ENCODE measurements around the gene TMEM60. TPM values are rescaled to one million over a fixed set of nuclear protein-coding genes. Genes with fewer than 3 reads are reported as not detected.

The TMEM60 gene
- total RNA-seq, 4 donors from 2014 or later, result 16.5 to 24.1 (median 17.2) TPM

DNA sequence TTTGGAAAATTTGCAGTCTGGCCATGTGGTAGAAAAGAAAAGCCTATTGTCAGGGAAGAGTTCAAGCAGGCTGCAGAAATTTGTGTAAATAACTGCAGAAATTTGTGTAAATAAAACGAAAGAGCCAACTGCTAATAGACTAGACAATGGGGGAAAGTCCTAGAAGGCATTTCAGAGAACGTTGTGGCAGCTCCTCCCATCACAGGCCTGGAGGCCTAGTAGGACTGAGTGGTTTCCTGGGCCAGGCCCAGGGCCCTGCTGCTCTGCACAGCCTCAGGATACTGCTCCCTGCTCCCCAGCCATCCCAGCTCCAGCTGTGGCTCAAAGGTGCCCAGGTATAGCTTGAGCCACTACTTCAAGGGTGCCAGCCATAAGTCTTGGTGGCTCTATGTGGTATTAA, 51.1 kb downstream of the TMEM60 start:
- Histone ChIP-seq H3K36me3 (peaks cover 0 to 3% of the 10 kb centered on the region in 2 donors), H3K27ac (no peak overlapping the region), H3K9me3 (no peaks in the 10 kb centered on the region), H3K4me3 (replicated peaks in 1 of 3) (no peak overlapping the region), H3K4me1 (peaks cover 7 to 10% of the 10 kb centered on the region in 2 donors), H3K27me3 (no peaks in the 10 kb centered on the region)
- intact Hi-C loops (cut with DNase I), result no loop called here
- no peak for TF ChIP-seq POLR2A (IDR thresholded peaks at IDR 0.05)
- TF ChIP-seq, protein P1, sequence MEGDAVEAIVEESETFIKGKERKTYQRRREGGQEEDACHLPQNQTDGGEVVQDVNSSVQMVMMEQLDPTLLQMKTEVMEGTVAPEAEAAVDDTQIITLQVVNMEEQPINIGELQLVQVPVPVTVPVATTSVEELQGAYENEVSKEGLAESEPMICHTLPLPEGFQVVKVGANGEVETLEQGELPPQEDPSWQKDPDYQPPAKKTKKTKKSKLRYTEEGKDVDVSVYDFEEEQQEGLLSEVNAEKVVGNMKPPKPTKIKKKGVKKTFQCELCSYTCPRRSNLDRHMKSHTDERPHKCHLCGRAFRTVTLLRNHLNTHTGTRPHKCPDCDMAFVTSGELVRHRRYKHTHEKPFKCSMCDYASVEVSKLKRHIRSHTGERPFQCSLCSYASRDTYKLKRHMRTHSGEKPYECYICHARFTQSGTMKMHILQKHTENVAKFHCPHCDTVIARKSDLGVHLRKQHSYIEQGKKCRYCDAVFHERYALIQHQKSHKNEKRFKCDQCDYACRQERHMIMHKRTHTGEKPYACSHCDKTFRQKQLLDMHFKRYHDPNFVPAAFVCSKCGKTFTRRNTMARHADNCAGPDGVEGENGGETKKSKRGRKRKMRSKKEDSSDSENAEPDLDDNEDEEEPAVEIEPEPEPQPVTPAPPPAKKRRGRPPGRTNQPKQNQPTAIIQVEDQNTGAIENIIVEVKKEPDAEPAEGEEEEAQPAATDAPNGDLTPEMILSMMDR (IDR thresholded peaks at IDR 0.05), result no peak
- no peak for DNase-seq
- 83 to 86% methylated on average over 2 of the region's 2 CpGs for WGBS, 2 donors

DNA sequence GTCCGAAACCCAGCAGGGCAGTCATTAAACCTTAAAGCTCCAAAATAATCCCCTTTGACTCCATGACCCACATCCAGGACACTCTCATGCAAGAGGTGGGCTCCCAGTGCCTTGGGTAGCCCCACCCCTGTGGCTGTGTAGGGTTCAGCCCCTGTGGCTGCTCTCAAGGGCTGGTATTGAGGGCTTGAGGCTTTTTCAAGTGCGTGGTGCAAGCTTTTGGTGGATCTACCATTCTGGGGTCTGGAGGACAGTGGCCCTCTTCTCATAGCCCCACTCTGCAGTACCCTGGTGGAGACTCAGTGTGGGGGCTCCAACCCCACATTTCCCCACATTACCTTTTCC, 51.4 kb downstream of the TMEM60 start:
- no peak for DNase-seq
- peaks cover 7 to 10% of the 10 kb centered on the region in 2 donors for H3K4me1 ChIP-seq
- no peak overlapping the region for H3K4me3 ChIP-seq (replicated peaks in 1 of 3)
- intact Hi-C loops (cut with DNase I), result no loop called here
- WGBS, 2 donors, result 94 to 97% methylated on average over 2 of the region's 2 CpGs
- H3K36me3 ChIP-seq, result peaks cover 0 to 3% of the 10 kb centered on the region in 2 donors
- H3K27me3 ChIP-seq, result no peaks in the 10 kb centered on the region
- no peak overlapping the region for H3K27ac ChIP-seq
- H3K9me3 ChIP-seq, result no peaks in the 10 kb centered on the region
- TF ChIP-seq POLR2A (IDR thresholded peaks at IDR 0.05), result no peak
- TF ChIP-seq, protein P1 (IDR thresholded peaks at IDR 0.05), result no peak

DNA sequence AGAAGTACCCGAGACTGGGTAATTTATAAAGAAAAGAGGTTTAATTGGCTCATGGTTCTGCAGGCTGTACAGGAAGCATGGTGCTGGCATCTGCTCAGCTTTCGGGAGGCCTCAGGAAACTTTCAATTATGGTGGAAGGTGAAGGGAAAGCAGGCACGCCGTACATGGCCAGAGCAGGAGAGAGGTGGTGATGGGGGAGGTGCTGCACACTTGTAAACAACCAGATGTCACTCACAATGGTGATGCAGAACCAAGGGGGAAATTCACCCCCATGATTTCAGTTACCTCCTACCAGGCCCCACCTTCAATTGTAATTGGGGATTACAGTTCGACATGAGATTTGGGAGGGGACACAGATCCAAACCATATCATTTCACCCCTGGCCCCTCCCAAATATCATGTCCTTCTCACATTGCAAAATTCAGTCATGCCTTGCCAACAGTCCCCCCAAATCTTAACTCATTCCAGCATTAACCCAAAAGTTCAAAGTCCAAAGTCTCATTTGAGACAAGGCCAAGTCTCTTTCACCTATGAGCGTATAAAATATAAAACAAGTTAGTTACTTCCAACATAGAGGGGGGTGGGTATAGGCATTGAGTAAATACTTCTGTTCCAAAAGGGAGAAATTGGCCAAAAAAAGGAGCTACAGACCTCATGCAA, 51.9 kb downstream of the TMEM60 start:
- DNase-seq, result no peak
- WGBS, 2 donors, result 85 to 97% methylated on average over 6 of the region's 6 CpGs
- Histone ChIP-seq H3K4me1 (peaks cover 7 to 10% of the 10 kb centered on the region in 2 donors), H3K9me3 (no peaks in the 10 kb centered on the region), H3K27ac (no peak overlapping the region), H3K4me3 (replicated peaks in 1 of 3) (no peak overlapping the region), H3K36me3 (peaks cover 0 to 3% of the 10 kb centered on the region in 2 donors), H3K27me3 (no peaks in the 10 kb centered on the region)
- TF ChIP-seq POLR2A (IDR thresholded peaks at IDR 0.05), result no peak
- TF ChIP-seq, protein P1 (IDR thresholded peaks at IDR 0.05), result no peak
- intact Hi-C loops (cut with DNase I), result no loop called here

DNA sequence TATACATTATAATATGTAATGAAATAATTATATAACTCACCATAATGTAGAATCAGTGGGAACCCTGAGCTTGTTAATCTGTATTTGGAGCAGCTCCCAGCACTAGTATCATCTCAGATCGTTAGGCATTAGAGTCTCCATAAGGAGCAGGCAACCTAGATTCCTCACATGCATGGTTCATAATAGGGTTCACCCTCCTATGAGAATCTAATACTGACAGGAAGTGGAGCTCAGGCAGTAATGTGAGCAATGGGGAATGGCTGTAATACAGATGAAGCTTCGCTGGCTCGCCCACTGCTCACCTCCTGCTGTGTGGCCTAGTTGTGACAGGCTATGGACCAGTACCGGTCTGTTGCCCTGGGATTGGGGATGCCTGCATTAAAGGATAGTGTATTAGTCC, 52.5 kb downstream of the TMEM60 start:
- DNase-seq, result no peak
- intact Hi-C loops (cut with DNase I), result no loop called here
- Histone ChIP-seq H3K36me3 (peaks cover 0 to 3% of the 10 kb centered on the region in 2 donors), H3K27ac (no peak overlapping the region), H3K27me3 (no peaks in the 10 kb centered on the region), H3K4me3 (replicated peaks in 1 of 3) (no peak overlapping the region), H3K9me3 (no peaks in the 10 kb centered on the region), H3K4me1 (peaks cover 7 to 10% of the 10 kb centered on the region in 2 donors)
- 94 to 96% methylated on average over 4 of the region's 4 CpGs for WGBS, 2 donors
- no peak for TF ChIP-seq POLR2A (IDR thresholded peaks at IDR 0.05)
- TF ChIP-seq, protein P1 (IDR thresholded peaks at IDR 0.05), result no peak

Other genes with a start within 250 kb of the TMEM60 start
- 10 to 100 TPM; 30.6 to 43.9 (median 36.9) TPM for gene RSBN1L, start 102.0 kb downstream of the TMEM60 start, total RNA-seq
- gene PHTF2, start 339 bp upstream of the TMEM60 start, total RNA-seq, result 10 to 100 TPM; 15.3 to 28.3 (median 25.3) TPM

Data from thyroid gland (tissue), 4 donors.